WI38 (cell line): ENCODE data around the gene SIGLEC15.

Source experiments
- H3K4me3 ChIP-seq: 2 replicates; pipeline ENCODE4 v1.5.1; 2011; ENCODE audit warnings: low read depth, mild to moderate bottlenecking, control low read depth, low read length
- TF ChIP-seq, protein P1 (sequence below): IDR thresholded peaks from 2 replicates; pipeline ENCODE4 v1.5.1; 2012; ENCODE audit warnings: low read depth, mild to moderate bottlenecking, control low read depth, low read length

Gene SIGLEC15

GRCh38 chr18:45835057-45835636 is 9.7 kb downstream of the SIGLEC15 start:
- H3K4me3 ChIP-seq: no peak overlapping the region
- TF ChIP-seq, protein P1, sequence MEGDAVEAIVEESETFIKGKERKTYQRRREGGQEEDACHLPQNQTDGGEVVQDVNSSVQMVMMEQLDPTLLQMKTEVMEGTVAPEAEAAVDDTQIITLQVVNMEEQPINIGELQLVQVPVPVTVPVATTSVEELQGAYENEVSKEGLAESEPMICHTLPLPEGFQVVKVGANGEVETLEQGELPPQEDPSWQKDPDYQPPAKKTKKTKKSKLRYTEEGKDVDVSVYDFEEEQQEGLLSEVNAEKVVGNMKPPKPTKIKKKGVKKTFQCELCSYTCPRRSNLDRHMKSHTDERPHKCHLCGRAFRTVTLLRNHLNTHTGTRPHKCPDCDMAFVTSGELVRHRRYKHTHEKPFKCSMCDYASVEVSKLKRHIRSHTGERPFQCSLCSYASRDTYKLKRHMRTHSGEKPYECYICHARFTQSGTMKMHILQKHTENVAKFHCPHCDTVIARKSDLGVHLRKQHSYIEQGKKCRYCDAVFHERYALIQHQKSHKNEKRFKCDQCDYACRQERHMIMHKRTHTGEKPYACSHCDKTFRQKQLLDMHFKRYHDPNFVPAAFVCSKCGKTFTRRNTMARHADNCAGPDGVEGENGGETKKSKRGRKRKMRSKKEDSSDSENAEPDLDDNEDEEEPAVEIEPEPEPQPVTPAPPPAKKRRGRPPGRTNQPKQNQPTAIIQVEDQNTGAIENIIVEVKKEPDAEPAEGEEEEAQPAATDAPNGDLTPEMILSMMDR: no peak

DNA sequence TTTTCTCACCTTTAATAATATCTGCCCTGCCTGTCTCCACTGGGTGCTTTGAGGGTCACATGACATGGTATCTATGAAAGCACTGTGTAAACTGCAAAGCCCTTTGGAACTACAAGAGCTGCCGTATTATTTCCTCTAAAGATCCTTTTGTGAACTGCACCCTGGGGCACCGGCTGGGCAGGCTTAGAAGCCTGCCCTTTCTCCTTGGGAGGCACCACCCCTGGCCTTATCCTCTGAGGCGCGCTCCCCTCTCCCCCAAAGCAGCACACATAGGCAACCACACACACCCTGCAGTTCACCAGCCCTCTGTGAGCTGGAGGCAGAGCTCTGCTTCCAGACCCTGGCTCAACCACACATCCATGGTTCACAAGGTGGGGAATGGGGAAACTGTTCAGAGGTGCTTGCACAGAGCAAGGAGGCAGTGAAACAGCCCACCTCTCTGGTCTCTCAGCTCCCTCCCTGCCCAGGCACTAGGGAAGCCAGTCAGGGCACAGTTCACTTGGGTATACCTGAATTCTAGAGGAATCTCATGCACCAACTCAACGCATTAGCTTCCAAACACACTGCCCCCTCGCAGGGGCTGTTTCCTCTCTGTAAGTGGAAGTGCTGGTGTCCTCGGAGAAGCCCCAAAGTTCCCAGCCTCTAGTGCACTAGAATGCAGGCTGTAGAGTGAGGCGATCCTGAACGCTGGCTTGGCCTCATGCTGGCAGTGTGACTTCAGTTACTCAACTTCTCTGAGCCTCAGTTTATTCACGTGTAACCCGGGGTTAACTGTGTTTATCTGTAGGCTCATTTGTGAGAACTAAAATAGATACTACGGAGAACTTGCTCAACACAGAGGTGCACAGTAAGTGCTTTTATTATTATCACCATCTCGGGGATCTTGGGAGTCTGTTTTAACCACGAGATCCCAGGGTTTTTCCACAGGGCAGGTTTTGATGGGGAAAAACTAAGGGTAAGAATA is 11.0 kb downstream of the SIGLEC15 start:
- TF ChIP-seq, protein P1: no peak
- no peak overlapping the region for H3K4me3 ChIP-seq

GRCh38 chr18:45837283-45838070 is 12.0 kb downstream of the SIGLEC15 start:
- H3K4me3 ChIP-seq: no peak overlapping the region
- TF ChIP-seq, protein P1: no peak

DNA sequence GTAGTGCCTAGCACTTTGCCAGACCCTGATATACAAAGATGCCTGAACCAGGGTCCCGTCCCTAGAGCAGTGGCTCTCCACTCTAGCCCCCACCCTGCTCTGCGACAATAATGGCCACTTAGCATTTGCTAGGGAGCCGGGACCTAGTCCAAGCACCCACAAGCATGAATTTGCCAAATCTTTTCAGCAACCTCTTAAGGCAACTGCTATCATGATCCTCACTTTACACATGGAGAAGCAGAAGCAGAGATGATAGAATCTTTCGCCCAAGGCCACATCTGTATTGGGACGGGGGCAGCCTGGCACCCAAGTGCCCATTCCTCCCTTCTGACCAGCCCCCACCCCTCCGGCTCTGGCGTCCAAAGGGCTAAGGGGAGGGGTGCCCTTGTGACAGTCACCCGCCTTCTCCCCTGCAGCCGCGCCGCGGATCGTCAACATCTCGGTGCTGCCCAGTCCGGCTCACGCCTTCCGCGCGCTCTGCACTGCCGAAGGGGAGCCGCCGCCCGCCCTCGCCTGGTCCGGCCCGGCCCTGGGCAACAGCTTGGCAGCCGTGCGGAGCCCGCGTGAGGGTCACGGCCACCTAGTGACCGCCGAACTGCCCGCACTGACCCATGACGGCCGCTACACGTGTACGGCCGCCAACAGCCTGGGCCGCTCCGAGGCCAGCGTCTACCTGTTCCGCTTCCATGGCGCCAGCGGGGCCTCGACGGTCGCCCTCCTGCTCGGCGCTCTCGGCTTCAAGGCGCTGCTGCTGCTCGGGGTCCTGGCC is 13.0 kb downstream of the SIGLEC15 start:
- TF ChIP-seq, protein P1: no peak
- no peak overlapping the region for H3K4me3 ChIP-seq

- TF ChIP-seq, protein P1: peak; percentile 82
- H3K4me3 ChIP-seq: no peak overlapping the region
Observed at GRCh38 chr18:45839414-45840395, 14.2 kb downstream of the SIGLEC15 start.
